ENCODE measurements around the gene TMEM245.

TMEM245 gene

GRCh38 chr9:109108318-109108717 is 11.4 kb downstream of the TMEM245 start:
- Histone ChIP-seq H2AFZ (ENCODE audit: low read length) (no peak overlapping the region), H3K9me2 (ENCODE audit: low read depth, low read length) (no peaks in the 10 kb centered on the region), H3K4me3 (ENCODE audit: low read depth, low read length, poor library complexity, severe bottlenecking) (no peak overlapping the region), H4K20me1 (ENCODE audit: insufficient read depth, low read length) (no peaks in the 10 kb centered on the region), H3F3A (ENCODE audit: insufficient read depth, low read length) (no peaks in the 10 kb centered on the region), H3K4me1 (ENCODE audit: insufficient read depth, low read length, severe bottlenecking) (peaks cover 60% of the 10 kb centered on the region), H3K36me3 (ENCODE audit: insufficient read depth, low read length) (peaks cover 33% of the 10 kb centered on the region), H3K27me3 (ENCODE audit: insufficient read depth, low read length) (no peaks in the 10 kb centered on the region), H3K9me3 (ENCODE audit: low read length) (peaks cover 3% of the 10 kb centered on the region; the same call in 1 of the 2 replicates), H3K9ac (ENCODE audit: low read length) (no peak overlapping the region; the same call in 1 of the 2 replicates), H3K27ac (ENCODE audit: low read depth, low read length, poor library complexity, severe bottlenecking) (peak overlapping the region; percentile 62), H3K79me2 (ENCODE audit: insufficient read depth, low read length) (peaks cover 80% of the 10 kb centered on the region), H3K4me2 (ENCODE audit: low read length) (peak overlapping the region; percentile 41)
- TF ChIP-seq EZH2 (IDR thresholded peaks at IDR 0.05; ENCODE audit: borderline replicate concordance, low read length) (no peak), CTCF (IDR thresholded peaks at IDR 0.05; ENCODE audit: low read length) (no peak)

- H3K4me1 ChIP-seq (ENCODE audit: insufficient read depth, low read length, severe bottlenecking): peaks cover 59% of the 10 kb centered on the region
- H3K27ac ChIP-seq (ENCODE audit: low read depth, low read length, poor library complexity, severe bottlenecking): peak overlapping the region; percentile 62
- no peak overlapping the region for H3K4me3 ChIP-seq (ENCODE audit: low read depth, low read length, poor library complexity, severe bottlenecking)
- no peaks in the 10 kb centered on the region for H3K9me2 ChIP-seq (ENCODE audit: low read depth, low read length)
- H3K9ac ChIP-seq (ENCODE audit: low read length): no peak overlapping the region; the same call in 1 of the 2 replicates
- no peak overlapping the region for H2AFZ ChIP-seq (ENCODE audit: low read length)
- no peaks in the 10 kb centered on the region for H3K27me3 ChIP-seq (ENCODE audit: insufficient read depth, low read length)
- H3K9me3 ChIP-seq (ENCODE audit: low read length): peaks cover 3% of the 10 kb centered on the region; the same call in 1 of the 2 replicates
- no peaks in the 10 kb centered on the region for H3F3A ChIP-seq (ENCODE audit: insufficient read depth, low read length)
- peaks cover 40% of the 10 kb centered on the region for H3K36me3 ChIP-seq (ENCODE audit: insufficient read depth, low read length)
- no peaks in the 10 kb centered on the region for H4K20me1 ChIP-seq (ENCODE audit: insufficient read depth, low read length)
- TF ChIP-seq EZH2 (IDR thresholded peaks at IDR 0.05; ENCODE audit: borderline replicate concordance, low read length) (no peak), CTCF (IDR thresholded peaks at IDR 0.05; ENCODE audit: low read length) (no peak)
- H3K79me2 ChIP-seq (ENCODE audit: insufficient read depth, low read length): peaks cover 80% of the 10 kb centered on the region
- 0 out of 2 replicates have a peak overlapping the region, but pooled peaks have one; percentile 41 for H3K4me2 ChIP-seq (ENCODE audit: low read length)
Observed at GRCh38 chr9:109107402-109108240, 12.1 kb downstream of the TMEM245 start.

- peak overlapping the region; percentile 57 for H3K27ac ChIP-seq (ENCODE audit: low read depth, low read length, poor library complexity, severe bottlenecking)
- no peak for TF ChIP-seq CTCF (IDR thresholded peaks at IDR 0.05; ENCODE audit: low read length)
- no peak for TF ChIP-seq EZH2 (IDR thresholded peaks at IDR 0.05; ENCODE audit: borderline replicate concordance, low read length)
- H3K9me3 ChIP-seq (ENCODE audit: low read length): peaks cover 3% of the 10 kb centered on the region; the same call in 1 of the 2 replicates
- H3F3A ChIP-seq (ENCODE audit: insufficient read depth, low read length): no peaks in the 10 kb centered on the region
- H3K4me2 ChIP-seq (ENCODE audit: low read length): no peak overlapping the region
- peaks cover 61% of the 10 kb centered on the region for H3K36me3 ChIP-seq (ENCODE audit: insufficient read depth, low read length)
- H3K79me2 ChIP-seq (ENCODE audit: insufficient read depth, low read length): peaks cover 76% of the 10 kb centered on the region
- no peaks in the 10 kb centered on the region for H4K20me1 ChIP-seq (ENCODE audit: insufficient read depth, low read length)
- H3K27me3 ChIP-seq (ENCODE audit: insufficient read depth, low read length): no peaks in the 10 kb centered on the region
- peaks cover 38% of the 10 kb centered on the region for H3K4me1 ChIP-seq (ENCODE audit: insufficient read depth, low read length, severe bottlenecking)
- H2AFZ ChIP-seq (ENCODE audit: low read length): no peak overlapping the region
- H3K4me3 ChIP-seq (ENCODE audit: low read depth, low read length, poor library complexity, severe bottlenecking): no peak overlapping the region
- H3K9me2 ChIP-seq (ENCODE audit: low read depth, low read length): no peaks in the 10 kb centered on the region
- H3K9ac ChIP-seq (ENCODE audit: low read length): no peak overlapping the region
Observed at GRCh38 chr9:109101810-109102209, 17.9 kb downstream of the TMEM245 start.

Data from OCI-LY1 (cell line).